HepG2 (cell line): ENCODE data around the gene SH3BGRL2. TPM values are rescaled to one million over a fixed set of nuclear protein-coding genes. Genes with fewer than 3 reads are reported as not detected.

ENCODE experiments used
- CC2D1A ChIP-seq: sonication (generic); formaldehyde crosslinking; IDR thresholded peaks from 2 replicates; pipeline ENCODE4 v1.8.1; 2023; ENCODE audit warnings: mild to moderate bottlenecking, missing genetic modification reagents
- EHMT2 ChIP-seq: fragments of 200-600 bp; sonication (generic); IDR thresholded peaks from 2 replicates; pipeline ENCODE4 v1.7.0; 2017; ENCODE audit warnings: antibody characterized with exemption, low read depth, low read length, borderline replicate concordance
- FOSL2 ChIP-seq: sonication (generic); formaldehyde crosslinking; IDR thresholded peaks from 2 replicates; pipeline ENCODE4 v1.4.0; 2020; ENCODE audit warnings: missing genetic modification reagents
- FOXA1 ChIP-seq, 2 experiments: fragments of 450-650 bp in 1 of 2; sonication (generic) in 1 of 2; formaldehyde crosslinking in 1 of 2; IDR thresholded peaks; 2 replicates each; pipeline versions ENCODE4 v1.4.0 to v1.6.1; 2016 to 2020; ENCODE audit warnings: missing genetic modification reagents in 1 of 2
- HOXA3 ChIP-seq: sonication (generic); formaldehyde crosslinking; IDR thresholded peaks from 2 replicates; pipeline ENCODE4 v1.5.0; 2020; ENCODE audit warnings: missing genetic modification reagents
- IRF2 ChIP-seq: IDR thresholded peaks from 2 replicates; pipeline ENCODE4 v1.6.1; 2018; ENCODE audit warnings: missing genetic modification reagents, missing compliant biosample characterization
- JUND ChIP-seq: sonication (generic); formaldehyde crosslinking; IDR thresholded peaks from 2 replicates; pipeline ENCODE4 v1.8.0; 2022; ENCODE audit warnings: mild to moderate bottlenecking, missing genetic modification reagents
- KLF9 ChIP-seq: IDR thresholded peaks from 2 replicates; pipeline ENCODE4 v1.6.1; 2016; ENCODE audit warnings: low read depth
- NFATC3 ChIP-seq: sonication (generic); formaldehyde crosslinking; IDR thresholded peaks from 2 replicates; pipeline ENCODE4 v1.5.1; 2020; ENCODE audit warnings: mild to moderate bottlenecking, missing genetic modification reagents
- PCBP1 ChIP-seq: fragments of 200-400 bp; formaldehyde crosslinking; IDR thresholded peaks from 2 replicates; pipeline ENCODE4 v1.6.1; 2017; ENCODE audit warnings: mild to moderate bottlenecking, low read depth, low read length, borderline replicate concordance
- SAP130 ChIP-seq: IDR thresholded peaks from 2 replicates; pipeline ENCODE4 v1.6.1; 2016; ENCODE audit warnings: low read depth
- SRF ChIP-seq: IDR thresholded peaks from 2 replicates; pipeline ENCODE4 v1.6.1; 2011; ENCODE audit warnings: mild to moderate bottlenecking, low read depth, low read length, moderate library complexity
- SRSF9 ChIP-seq: fragments of 200-400 bp; formaldehyde crosslinking; IDR thresholded peaks from 2 replicates; pipeline ENCODE4 v1.6.1; 2018; ENCODE audit warnings: borderline replicate concordance, mild to moderate bottlenecking, low read depth, low read length; ENCODE audit not compliant: insufficient read depth, poor library complexity, severe bottlenecking
- ZBTB20 ChIP-seq: sonication (generic); formaldehyde crosslinking; IDR thresholded peaks from 2 replicates; pipeline ENCODE4 v1.8.1; 2023; ENCODE audit warnings: missing genetic modification reagents, low read depth, mild to moderate bottlenecking, borderline replicate concordance
- ZMYM3 ChIP-seq: sonication (generic); formaldehyde crosslinking; IDR thresholded peaks from 2 replicates; pipeline ENCODE4 v1.5.1; 2020; ENCODE audit warnings: mild to moderate bottlenecking, missing genetic modification reagents
- ZNF264 ChIP-seq: sonication (generic); formaldehyde crosslinking; IDR thresholded peaks from 2 replicates; pipeline ENCODE4 v1.4.0; 2020; ENCODE audit warnings: missing genetic modification reagents
- ZNF576 ChIP-seq: sonication (generic); formaldehyde crosslinking; IDR thresholded peaks from 2 replicates; pipeline ENCODE4 v1.4.0; 2020; ENCODE audit warnings: mild to moderate bottlenecking, missing genetic modification reagents
- ZNF660 ChIP-seq: sonication (generic); formaldehyde crosslinking; IDR thresholded peaks from 2 replicates; pipeline ENCODE4 v1.5.1; 2020; ENCODE audit warnings: mild to moderate bottlenecking, low read depth, missing genetic modification reagents, borderline replicate concordance
- ZNF792 ChIP-seq: IDR thresholded peaks from 2 replicates; pipeline ENCODE4 v1.6.1; 2016
- ZSCAN9 ChIP-seq: IDR thresholded peaks from 2 replicates; pipeline ENCODE4 v1.6.1; 2016; ENCODE audit warnings: borderline replicate concordance
- polyA plus RNA-seq, 8 experiments: library from polyadenylated mRNA; depleted of rRNA in 3 of 8; stranded (reverse) in 7 of 8; unstranded in 1 of 8; fragments of >200 nt; fragmentation: Illumina TruSeq in 4 of 8; extraction: Trizol in 4 of 8; gene quantifications; 2 replicates each; pipeline versions ENCODE4 v1.2.1 to v1.2.3, GENCODE V29; 2011 to 2016; ENCODE audit warnings: low read depth in 4 of 8, missing spikeins in 1 of 8, mixed read lengths in 1 of 8; ENCODE audit not compliant: insufficient read depth in 1 of 8
- total RNA-seq, 5 experiments: library from RNA; depleted of rRNA; stranded (reverse); fragments of >200 nt; fragmentation: Illumina TruSeq; extraction: Trizol; gene quantifications; 2 replicates each; pipeline ENCODE4 v1.2.3, GENCODE V29; 2016; ENCODE audit warnings: low read depth in 1 of 5
- TF ChIP-seq, protein P1 (sequence below): sonication (generic); formaldehyde crosslinking; IDR thresholded peaks from 2 replicates; pipeline ENCODE4 v1.4.0; 2020; ENCODE audit warnings: missing genetic modification reagents
- TF ChIP-seq, protein P2 (sequence below): sonication (generic); formaldehyde crosslinking; IDR thresholded peaks from 2 replicates; pipeline ENCODE4 v1.9.0; 2022; ENCODE audit warnings: missing genetic modification reagents, mild to moderate bottlenecking, borderline replicate concordance

The SH3BGRL2 gene
- total and polyA plus RNA-seq, 2 of the 13 experiments (the other 11 are each of a cell fraction or from before 2014, with no cell fraction given) = 10.9 to 28.8 TPM

DNA sequence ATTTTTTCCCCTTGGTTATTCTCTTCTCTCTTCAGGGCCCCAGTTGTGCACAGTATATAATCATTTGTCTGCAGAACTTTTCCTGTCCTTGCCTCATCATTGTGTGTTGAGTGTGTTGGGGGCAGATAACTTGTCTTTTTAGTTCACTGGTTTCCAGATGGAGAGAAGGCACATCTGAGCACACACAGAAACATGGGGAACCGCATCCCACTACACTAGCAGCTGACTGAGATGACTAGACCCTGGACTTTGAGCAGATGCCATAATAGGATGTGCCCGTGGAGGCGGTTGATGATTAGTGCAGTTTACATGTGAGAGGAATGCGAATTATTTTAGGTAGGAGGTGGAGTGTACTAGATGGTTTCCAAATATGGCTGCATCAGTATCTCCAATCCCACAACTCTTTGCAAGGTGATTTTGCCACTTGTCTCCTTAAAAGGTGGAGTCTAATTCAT is 26.5 kb upstream of the SH3BGRL2 start (continued):
- TF ChIP-seq, protein P1, sequence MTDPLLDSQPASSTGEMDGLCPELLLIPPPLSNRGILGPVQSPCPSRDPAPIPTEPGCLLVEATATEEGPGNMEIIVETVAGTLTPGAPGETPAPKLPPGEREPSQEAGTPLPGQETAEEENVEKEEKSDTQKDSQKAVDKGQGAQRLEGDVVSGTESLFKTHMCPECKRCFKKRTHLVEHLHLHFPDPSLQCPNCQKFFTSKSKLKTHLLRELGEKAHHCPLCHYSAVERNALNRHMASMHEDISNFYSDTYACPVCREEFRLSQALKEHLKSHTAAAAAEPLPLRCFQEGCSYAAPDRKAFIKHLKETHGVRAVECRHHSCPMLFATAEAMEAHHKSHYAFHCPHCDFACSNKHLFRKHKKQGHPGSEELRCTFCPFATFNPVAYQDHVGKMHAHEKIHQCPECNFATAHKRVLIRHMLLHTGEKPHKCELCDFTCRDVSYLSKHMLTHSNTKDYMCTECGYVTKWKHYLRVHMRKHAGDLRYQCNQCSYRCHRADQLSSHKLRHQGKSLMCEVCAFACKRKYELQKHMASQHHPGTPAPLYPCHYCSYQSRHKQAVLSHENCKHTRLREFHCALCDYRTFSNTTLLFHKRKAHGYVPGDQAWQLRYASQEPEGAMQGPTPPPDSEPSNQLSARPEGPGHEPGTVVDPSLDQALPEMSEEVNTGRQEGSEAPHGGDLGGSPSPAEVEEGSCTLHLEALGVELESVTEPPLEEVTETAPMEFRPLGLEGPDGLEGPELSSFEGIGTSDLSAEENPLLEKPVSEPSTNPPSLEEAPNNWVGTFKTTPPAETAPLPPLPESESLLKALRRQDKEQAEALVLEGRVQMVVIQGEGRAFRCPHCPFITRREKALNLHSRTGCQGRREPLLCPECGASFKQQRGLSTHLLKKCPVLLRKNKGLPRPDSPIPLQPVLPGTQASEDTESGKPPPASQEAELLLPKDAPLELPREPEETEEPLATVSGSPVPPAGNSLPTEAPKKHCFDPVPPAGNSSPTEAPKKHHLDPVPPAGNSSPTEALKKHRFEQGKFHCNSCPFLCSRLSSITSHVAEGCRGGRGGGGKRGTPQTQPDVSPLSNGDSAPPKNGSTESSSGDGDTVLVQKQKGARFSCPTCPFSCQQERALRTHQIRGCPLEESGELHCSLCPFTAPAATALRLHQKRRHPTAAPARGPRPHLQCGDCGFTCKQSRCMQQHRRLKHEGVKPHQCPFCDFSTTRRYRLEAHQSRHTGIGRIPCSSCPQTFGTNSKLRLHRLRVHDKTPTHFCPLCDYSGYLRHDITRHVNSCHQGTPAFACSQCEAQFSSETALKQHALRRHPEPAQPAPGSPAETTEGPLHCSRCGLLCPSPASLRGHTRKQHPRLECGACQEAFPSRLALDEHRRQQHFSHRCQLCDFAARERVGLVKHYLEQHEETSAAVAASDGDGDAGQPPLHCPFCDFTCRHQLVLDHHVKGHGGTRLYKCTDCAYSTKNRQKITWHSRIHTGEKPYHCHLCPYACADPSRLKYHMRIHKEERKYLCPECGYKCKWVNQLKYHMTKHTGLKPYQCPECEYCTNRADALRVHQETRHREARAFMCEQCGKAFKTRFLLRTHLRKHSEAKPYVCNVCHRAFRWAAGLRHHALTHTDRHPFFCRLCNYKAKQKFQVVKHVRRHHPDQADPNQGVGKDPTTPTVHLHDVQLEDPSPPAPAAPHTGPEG (CRISPR knock-in tag) = no peak
- TF ChIP-seq FOXA1 (IDR thresholded peaks at IDR 0.05) (no peak), FOXA1 (CRISPR knock-in tag; IDR thresholded peaks at IDR 0.05) (peak; percentile 45; the same call in 1 of the 2 replicates), NFATC3 (CRISPR knock-in tag) (no peak), SRSF9 (no peak), ZMYM3 (CRISPR knock-in tag) (no peak), ZBTB20 (CRISPR knock-in tag) (no peak), EHMT2 (0 out of 2 replicates have a peak, but pooled peaks have one; percentile 59), PCBP1 (no peak), JUND (peak; percentile 58; the same call in 1 of the 2 replicates), IRF2 (peak; percentile 42; the same call in 1 of the 2 replicates), SAP130 (CRISPR knock-in tag) (peak; percentile 75), CC2D1A (CRISPR knock-in tag) (no peak), ZNF660 (CRISPR knock-in tag) (no peak), HOXA3 (CRISPR knock-in tag) (peak; percentile 45; the same call in 1 of the 2 replicates), SRF (peak; percentile 92), ZNF576 (CRISPR knock-in tag) (no peak), KLF9 (CRISPR knock-in tag) (no peak), ZNF792 (CRISPR knock-in tag) (peak; percentile 40; the same call in 1 of the 2 replicates), FOSL2 (peak; percentile 93), ZSCAN9 (no peak), ZNF264 (CRISPR knock-in tag) (peak; percentile 56; the same call in 1 of the 2 replicates)
- TF ChIP-seq, protein P2, sequence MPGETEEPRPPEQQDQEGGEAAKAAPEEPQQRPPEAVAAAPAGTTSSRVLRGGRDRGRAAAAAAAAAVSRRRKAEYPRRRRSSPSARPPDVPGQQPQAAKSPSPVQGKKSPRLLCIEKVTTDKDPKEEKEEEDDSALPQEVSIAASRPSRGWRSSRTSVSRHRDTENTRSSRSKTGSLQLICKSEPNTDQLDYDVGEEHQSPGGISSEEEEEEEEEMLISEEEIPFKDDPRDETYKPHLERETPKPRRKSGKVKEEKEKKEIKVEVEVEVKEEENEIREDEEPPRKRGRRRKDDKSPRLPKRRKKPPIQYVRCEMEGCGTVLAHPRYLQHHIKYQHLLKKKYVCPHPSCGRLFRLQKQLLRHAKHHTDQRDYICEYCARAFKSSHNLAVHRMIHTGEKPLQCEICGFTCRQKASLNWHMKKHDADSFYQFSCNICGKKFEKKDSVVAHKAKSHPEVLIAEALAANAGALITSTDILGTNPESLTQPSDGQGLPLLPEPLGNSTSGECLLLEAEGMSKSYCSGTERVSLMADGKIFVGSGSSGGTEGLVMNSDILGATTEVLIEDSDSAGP (CRISPR knock-in tag) = no peak
